ENCODE measurements around the gene GABARAPL2. TPM values are rescaled to one million over a fixed set of nuclear protein-coding genes. Genes with fewer than 3 reads are reported as not detected.
"Not testable (repeated sequence)": the region's sequence is repeated elsewhere in the genome, so short reads cannot be mapped to it uniquely, and the experiment has no call there.

GABARAPL2 gene
- total RNA-seq, 3 donors from 2014 or later: 81.4 to 110 (median 106) TPM

GRCh38 chr16:75535211-75535843 lies 30.9 kb upstream of the GABARAPL2 start:
- intact Hi-C loops (cut with DNase I, micrococcal nuclease): no loop called here
- H3K4me1 ChIP-seq (ENCODE audit: low read depth): peaks cover 10% of the 10 kb centered on the region
- no peak for TF ChIP-seq CTCF (IDR thresholded peaks at IDR 0.05)
- H3K4me3 ChIP-seq: peak overlapping the region; percentile 19
- no peaks in the 10 kb centered on the region for H3K9me3 ChIP-seq
- H3K36me3 ChIP-seq (ENCODE audit: low read depth): no peaks in the 10 kb centered on the region
- ATAC-seq (peak; percentile 5), DNase-seq (peak in 1 of 3 donors; percentile 56)

- H3K4me3 ChIP-seq: peak within 1 kb of the TSS; percentile 19
- H3K4me1 ChIP-seq (ENCODE audit: low read depth): peaks cover 10% of the 10 kb centered on the region
- H3K36me3 ChIP-seq (ENCODE audit: low read depth): no peaks in the 10 kb centered on the region
- intact Hi-C loops (cut with DNase I, micrococcal nuclease): no loop called here
- DNase-seq (peak; percentile 83 to 88 (median 86)), ATAC-seq (peak; percentile 91)
- no peak for TF ChIP-seq CTCF (IDR thresholded peaks at IDR 0.05)
- H3K9me3 ChIP-seq: no peaks in the 10 kb centered on the region
Observed at GRCh38 chr16:75535901-75536300, 30.3 kb upstream of the GABARAPL2 start, which contains the start of gene CHST5. Gene CHST5, minus strand, starts transcription at chr16:75536108. Its CDS starts 5,724 bp downstream, at chr16:75530384.

- no peak overlapping the region for H3K4me3 ChIP-seq
- no peak for TF ChIP-seq CTCF (IDR thresholded peaks at IDR 0.05)
- ATAC-seq (peak; percentile 39), DNase-seq (no peak)
- no peaks in the 10 kb centered on the region for H3K9me3 ChIP-seq
- H3K4me1 ChIP-seq (ENCODE audit: low read depth): peaks cover 16% of the 10 kb centered on the region
- no peaks in the 10 kb centered on the region for H3K36me3 ChIP-seq (ENCODE audit: low read depth)
- intact Hi-C loops (cut with DNase I, micrococcal nuclease): no loop called here
Observed at GRCh38 chr16:75537776-75538175, 28.4 kb upstream of the GABARAPL2 start.

DNA sequence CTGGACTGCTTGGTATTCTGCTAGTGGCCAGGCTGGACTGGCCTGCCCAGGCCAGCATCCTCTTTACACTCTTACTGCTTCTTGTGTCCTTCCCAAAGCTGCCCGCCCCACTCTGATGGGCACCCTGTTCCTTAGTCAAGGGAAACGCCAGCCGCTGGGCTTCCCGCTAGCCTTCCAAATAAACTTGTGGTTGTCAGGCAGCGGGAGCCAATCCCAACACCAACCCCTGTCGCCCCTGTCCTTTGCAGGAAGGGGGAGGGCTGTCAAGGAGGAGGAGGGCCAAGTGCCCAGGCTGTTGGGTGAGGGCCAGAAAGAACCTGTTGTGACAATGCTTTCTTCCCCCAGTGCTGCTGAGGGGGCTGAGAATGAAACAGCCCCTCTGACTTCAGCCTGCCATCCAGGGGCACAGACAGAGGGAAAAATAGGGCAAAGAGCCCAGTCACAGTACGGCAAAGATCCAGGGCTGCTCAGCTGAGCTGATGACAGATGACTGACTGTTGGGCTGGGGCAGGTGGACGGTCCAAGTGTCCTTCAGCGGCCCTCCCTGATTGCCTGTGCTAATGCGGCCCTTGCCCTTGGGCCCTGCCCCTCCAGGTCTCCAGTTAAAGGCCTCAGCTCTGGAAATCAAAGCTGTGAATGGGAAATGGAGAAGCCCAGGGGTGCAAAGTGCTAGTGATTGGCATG lies 27.2 kb upstream of the GABARAPL2 start:
- not testable (repeated sequence) for H3K9me3 ChIP-seq

DNA sequence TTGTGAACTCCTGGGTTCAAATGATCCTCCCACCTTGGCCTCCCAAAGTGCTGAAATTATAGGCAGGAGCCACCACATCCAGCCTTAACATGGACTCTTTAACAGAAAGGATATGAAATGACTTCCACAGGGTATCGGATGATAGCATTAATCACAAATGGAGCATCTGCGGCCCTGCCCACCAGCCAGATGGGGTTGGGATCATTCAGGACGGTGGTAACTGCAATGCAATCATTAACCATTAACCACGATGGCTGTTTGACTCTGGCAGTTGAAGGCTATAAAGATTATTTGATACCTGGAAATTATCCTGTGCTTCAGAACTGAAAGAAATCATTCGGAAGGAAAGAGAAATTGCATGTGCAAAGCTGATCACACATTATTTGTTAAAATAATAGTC lies 24.9 kb upstream of the GABARAPL2 start:
- Histone ChIP-seq H3K36me3 (ENCODE audit: low read depth) (no peaks in the 10 kb centered on the region), H3K4me1 (ENCODE audit: low read depth) (peaks cover 26% of the 10 kb centered on the region), H3K9me3 (no peaks in the 10 kb centered on the region), H3K4me3 (no peak overlapping the region)
- intact Hi-C loops (cut with DNase I, micrococcal nuclease): no loop called here
- DNase-seq (peak; percentile 70 to 79 (median 71)), ATAC-seq (peak; percentile 87)
- no peak for TF ChIP-seq CTCF (IDR thresholded peaks at IDR 0.05)

More for the DNA sequence above, 27.2 kb upstream of the GABARAPL2 start:
- H3K36me3 ChIP-seq (ENCODE audit: low read depth); ATAC-seq; H3K4me3 ChIP-seq; intact Hi-C loops (cut with DNase I, micrococcal nuclease); DNase-seq: not testable (repeated sequence)
- peaks cover 25% of the 10 kb centered on the region for H3K4me1 ChIP-seq (ENCODE audit: low read depth)

DNA sequence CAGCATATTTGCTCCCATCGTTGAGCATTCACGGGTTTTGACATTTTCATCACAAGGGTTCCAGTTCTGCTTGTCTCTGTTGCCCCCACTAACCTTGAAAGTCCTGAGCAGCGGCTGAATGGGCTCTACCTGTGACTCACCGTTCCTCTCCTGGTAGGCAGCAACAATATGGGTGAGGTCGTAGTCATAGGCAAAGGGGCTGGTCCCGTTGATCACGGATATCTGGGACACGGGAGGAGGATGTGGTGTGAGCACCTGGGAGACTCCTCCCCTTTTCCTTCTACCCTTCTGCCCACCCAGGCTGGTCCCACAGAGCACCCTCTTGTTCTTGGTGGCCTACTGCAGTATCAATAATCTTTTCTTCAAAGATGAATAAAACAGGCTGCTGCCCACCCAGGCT lies 23.7 kb upstream of the GABARAPL2 start:
- peak; percentile 67 for ATAC-seq
- DNase-seq; H3K9me3 ChIP-seq; H3K36me3 ChIP-seq (ENCODE audit: low read depth); H3K4me3 ChIP-seq; intact Hi-C loops (cut with DNase I, micrococcal nuclease): not testable (repeated sequence)
- H3K4me1 ChIP-seq (ENCODE audit: low read depth): peaks cover 24% of the 10 kb centered on the region

- peaks cover 17% of the 10 kb centered on the region for H3K4me1 ChIP-seq (ENCODE audit: low read depth)
- not testable (repeated sequence) for DNase-seq
Observed at GRCh38 chr16:75545879-75546278, 20.3 kb upstream of the GABARAPL2 start.

More at GRCh38 chr16:75545879-75546278, 20.3 kb upstream of the GABARAPL2 start:
- H3K36me3 ChIP-seq (ENCODE audit: low read depth); intact Hi-C loops (cut with DNase I, micrococcal nuclease); ATAC-seq; H3K4me3 ChIP-seq; H3K9me3 ChIP-seq: not testable (repeated sequence)

All from mucosa of descending colon (tissue), 3 donors.